Activated CD8-positive, alpha-beta memory T cell treated with anti-CD3 and anti-CD28 coated beads, Interleukin-2, amount 50 U/mL, for 4 hours (primary cell): ENCODE results near the gene FGF12.

Source experiments
- DNase-seq: peaks from one replicate; pipeline ENCODE4 v3.0.0-alpha.2; 2020

The FGF12 gene

GRCh38 chr3:192177383-192177782 lies 550.0 kb downstream of the FGF12 start:
- no peak for DNase-seq

- no peak for DNase-seq
Observed at GRCh38 chr3:192174283-192174682, 553.1 kb downstream of the FGF12 start.

- no peak for DNase-seq
Observed at GRCh38 chr3:192171213-192171612, 556.1 kb downstream of the FGF12 start.

GRCh38 chr3:192170659-192171058 lies 556.7 kb downstream of the FGF12 start:
- no peak for DNase-seq

GRCh38 chr3:192170031-192170430 lies 557.3 kb downstream of the FGF12 start:
- DNase-seq: no peak

GRCh38 chr3:192169332-192169915 lies 557.9 kb downstream of the FGF12 start:
- DNase-seq: no peak

- no peak for DNase-seq
Observed at GRCh38 chr3:192168202-192168601, 559.1 kb downstream of the FGF12 start.

- no peak for DNase-seq
Observed at GRCh38 chr3:192165552-192165951, 561.8 kb downstream of the FGF12 start.

- no peak for DNase-seq
Observed at GRCh38 chr3:192161661-192162060, 565.7 kb downstream of the FGF12 start.

GRCh38 chr3:192156382-192156781 lies 571.0 kb downstream of the FGF12 start:
- DNase-seq: no peak

- no peak for DNase-seq
Observed at GRCh38 chr3:192155194-192155593, 572.1 kb downstream of the FGF12 start.

- no peak for DNase-seq
Observed at GRCh38 chr3:192133271-192133670, 594.1 kb downstream of the FGF12 start.

- no peak for DNase-seq
Observed at GRCh38 chr3:192130534-192131132, 596.7 kb downstream of the FGF12 start.

- no peak for DNase-seq
Observed at GRCh38 chr3:192129586-192129985, 597.8 kb downstream of the FGF12 start.

- no peak for DNase-seq
Observed at GRCh38 chr3:192128922-192129321, 598.4 kb downstream of the FGF12 start.

- no peak for DNase-seq
Observed at GRCh38 chr3:192128060-192128459, 599.3 kb downstream of the FGF12 start.

GRCh38 chr3:192122832-192123594 lies 604.3 kb downstream of the FGF12 start:
- no peak for DNase-seq

- no peak for DNase-seq
Observed at GRCh38 chr3:192121923-192122322, 605.4 kb downstream of the FGF12 start.

- DNase-seq: no peak
Observed at GRCh38 chr3:192108820-192109219, 618.5 kb downstream of the FGF12 start.

GRCh38 chr3:192106543-192106942 lies 620.8 kb downstream of the FGF12 start:
- no peak for DNase-seq

- DNase-seq: no peak
Observed at GRCh38 chr3:192092388-192093005, 634.8 kb downstream of the FGF12 start.

GRCh38 chr3:192091831-192092230 lies 635.5 kb downstream of the FGF12 start:
- DNase-seq: no peak

- DNase-seq: no peak
Observed at GRCh38 chr3:192090586-192090985, 636.8 kb downstream of the FGF12 start.
